Central memory CD8-positive, alpha-beta T cell (primary cell): ENCODE results near the gene ELFN1.

Experiments used
- ATAC-seq: fragments of 150-1000 bp; cut with Tn5 transposase; replicated peaks from 2 replicates; pipeline ENCODE4 v1.10.0; 2022; ENCODE audit warnings: mild to moderate bottlenecking, moderate FRiP score, moderate number of reproducible peaks; ENCODE audit not compliant: poor library complexity, severe bottlenecking; ENCODE audit errors: extremely low read depth
- DNase-seq, 2 donors: peaks; one replicate each; pipeline ENCODE4 v3.0.0; 2021; ENCODE audit warnings: low spot score in 2 of 2
- H3K27ac Mint-ChIP-seq: one replicate; pipeline ENCODE4 v1.8.0; 2022; ENCODE audit warnings: low read depth, mild to moderate bottlenecking, moderate library complexity, mixed read lengths
- H3K27me3 Mint-ChIP-seq: one replicate; pipeline ENCODE4 v1.8.0; 2022; ENCODE audit warnings: mixed read lengths
- H3K36me3 Mint-ChIP-seq: one replicate; pipeline ENCODE4 v1.8.0; 2022; ENCODE audit warnings: mild to moderate bottlenecking, moderate library complexity, mixed read lengths; ENCODE audit not compliant: insufficient read depth
- H3K4me1 Mint-ChIP-seq: one replicate; pipeline ENCODE4 v1.8.0; 2022; ENCODE audit warnings: mixed read lengths
- H3K4me3 Mint-ChIP-seq: one replicate; pipeline ENCODE4 v1.8.0; 2022; ENCODE audit warnings: mild to moderate bottlenecking, moderate library complexity, mixed read lengths
- H3K9me3 Mint-ChIP-seq: one replicate; pipeline ENCODE4 v1.8.0; 2022; ENCODE audit warnings: mixed read lengths

ELFN1 gene

DNA sequence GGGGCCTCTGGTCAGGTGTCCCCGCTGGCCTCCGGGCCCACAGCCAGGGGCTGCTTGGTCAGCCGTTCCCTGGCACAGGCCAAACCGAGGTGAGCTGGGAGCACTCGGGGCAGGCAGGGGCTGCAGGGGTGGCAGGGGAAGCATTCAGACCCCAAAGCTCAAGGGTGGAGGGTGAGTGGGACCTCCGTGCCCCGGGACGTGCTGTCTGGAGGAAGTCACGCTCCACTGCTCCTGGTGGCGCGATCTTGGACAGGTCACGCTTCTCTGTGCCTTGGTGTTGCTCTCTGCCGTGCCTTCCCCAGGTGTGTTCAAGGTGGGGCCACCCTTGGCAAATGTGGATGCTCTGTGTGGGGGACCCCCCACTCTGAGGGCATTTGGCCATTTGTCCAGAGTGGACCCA lies 24.6 kb upstream of the ELFN1 start:
- Mint-ChIP-seq H3K27me3 (peaks cover 34% of the 10 kb centered on the region), H3K36me3 (no peaks in the 10 kb centered on the region), H3K9me3 (no peaks in the 10 kb centered on the region), H3K4me3 (no peak overlapping the region), H3K4me1 (no peaks in the 10 kb centered on the region), H3K27ac (no peak overlapping the region)
- ATAC-seq: no peak
- DNase-seq: no peak

GRCh38 chr7:1646391-1646790 lies 23.7 kb upstream of the ELFN1 start:
- Mint-ChIP-seq H3K4me1 (no peaks in the 10 kb centered on the region), H3K4me3 (no peak overlapping the region), H3K27me3 (peaks cover 41% of the 10 kb centered on the region), H3K9me3 (no peaks in the 10 kb centered on the region), H3K36me3 (no peaks in the 10 kb centered on the region), H3K27ac (no peak overlapping the region)
- DNase-seq (no peak), ATAC-seq (no peak)

DNA sequence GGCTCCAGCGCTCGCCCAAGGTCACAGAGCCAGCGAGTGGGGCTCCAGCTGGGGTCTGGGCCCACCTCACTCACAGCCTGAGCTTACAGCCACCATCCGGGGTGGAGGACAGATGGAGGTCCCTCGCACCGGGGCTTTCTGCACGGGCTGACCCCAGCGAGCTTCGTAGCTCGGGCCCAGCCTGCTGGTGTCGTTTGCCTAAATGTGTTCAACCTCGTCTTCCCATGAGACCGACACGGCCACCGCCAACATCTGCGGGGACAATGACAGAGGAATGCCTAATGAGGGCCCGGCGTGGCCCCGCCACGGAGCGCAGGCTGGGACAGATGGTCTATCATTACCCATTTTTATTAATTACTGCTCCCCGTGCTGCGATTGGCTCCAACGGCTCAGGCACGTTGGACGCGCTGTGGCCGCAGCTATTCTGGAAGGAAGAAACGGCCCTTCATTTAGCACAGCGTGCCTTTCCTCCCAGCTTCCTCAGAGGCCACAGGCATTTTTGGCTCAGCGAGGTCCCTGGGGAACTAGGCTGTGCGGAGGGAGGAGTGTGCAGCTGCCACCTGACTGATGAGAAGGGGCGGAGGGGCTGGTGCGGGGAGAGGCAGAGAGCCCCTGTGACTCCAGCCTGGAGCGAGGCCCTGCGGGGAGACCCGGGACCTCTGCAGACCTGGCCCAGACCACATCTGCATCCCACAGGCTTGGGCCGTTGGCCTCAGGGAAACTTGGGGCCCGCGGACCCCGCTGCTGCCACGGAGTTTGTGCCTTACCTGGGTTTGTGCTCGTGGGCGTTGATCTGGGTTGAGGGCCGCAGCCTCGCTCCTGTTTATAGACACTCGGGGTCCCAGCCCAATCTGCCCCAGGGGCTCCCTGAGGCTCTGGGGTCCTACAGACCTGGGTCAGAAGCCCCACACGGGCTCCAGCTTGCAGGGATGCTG lies 22.9 kb upstream of the ELFN1 start:
- H3K4me1 Mint-ChIP-seq: no peaks in the 10 kb centered on the region
- H3K9me3 Mint-ChIP-seq: no peaks in the 10 kb centered on the region
- H3K4me3 Mint-ChIP-seq: no peak overlapping the region
- no peaks in the 10 kb centered on the region for H3K36me3 Mint-ChIP-seq
- ATAC-seq (no peak), DNase-seq (no peak)
- peaks cover 43% of the 10 kb centered on the region for H3K27me3 Mint-ChIP-seq
- H3K27ac Mint-ChIP-seq: no peak overlapping the region

GRCh38 chr7:1647961-1648672 lies 22.0 kb upstream of the ELFN1 start:
- no peaks in the 10 kb centered on the region for H3K9me3 Mint-ChIP-seq
- no peak for DNase-seq
- no peak overlapping the region for H3K4me3 Mint-ChIP-seq
- H3K4me1 Mint-ChIP-seq: no peaks in the 10 kb centered on the region
- H3K27ac Mint-ChIP-seq: no peak overlapping the region
- H3K27me3 Mint-ChIP-seq: peaks cover 38% of the 10 kb centered on the region
- no peaks in the 10 kb centered on the region for H3K36me3 Mint-ChIP-seq
- no peak for ATAC-seq

DNA sequence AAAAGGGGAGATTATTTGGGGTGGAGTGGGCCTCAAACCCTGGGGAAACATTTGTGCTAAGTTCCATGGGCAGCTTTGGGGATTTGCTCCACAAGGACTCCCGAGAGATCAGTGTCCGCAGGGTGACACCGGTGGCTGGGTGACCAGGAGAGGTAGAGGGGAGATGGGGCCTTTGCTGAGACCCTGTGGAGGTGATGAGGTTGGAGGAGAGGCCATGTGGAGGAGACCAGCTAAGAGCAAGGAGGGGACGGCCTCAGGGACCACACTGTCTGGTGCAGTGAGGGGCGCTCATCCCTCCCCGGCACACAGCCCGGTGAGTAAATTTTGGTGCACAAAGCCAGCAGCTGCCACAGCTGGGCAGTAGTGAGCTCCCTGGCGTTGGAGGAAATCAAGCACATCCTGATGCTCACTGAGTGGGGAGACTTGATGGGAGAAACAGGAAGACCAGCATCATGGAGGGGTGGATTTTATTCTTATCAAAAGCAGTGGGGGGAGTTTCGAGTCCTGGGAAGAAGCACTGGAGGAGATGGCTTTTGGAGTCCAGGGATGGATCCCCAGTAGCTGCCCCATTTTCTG lies 20.2 kb upstream of the ELFN1 start:
- no peaks in the 10 kb centered on the region for H3K9me3 Mint-ChIP-seq
- ATAC-seq: no peak
- H3K27me3 Mint-ChIP-seq: peaks cover 34% of the 10 kb centered on the region
- no peak overlapping the region for H3K4me3 Mint-ChIP-seq
- H3K4me1 Mint-ChIP-seq: no peaks in the 10 kb centered on the region
- H3K27ac Mint-ChIP-seq: no peak overlapping the region
- DNase-seq: no peak
- H3K36me3 Mint-ChIP-seq: no peaks in the 10 kb centered on the region

- Mint-ChIP-seq H3K36me3 (no peaks in the 10 kb centered on the region), H3K9me3 (no peaks in the 10 kb centered on the region), H3K4me3 (no peak overlapping the region), H3K4me1 (no peaks in the 10 kb centered on the region), H3K27me3 (peaks cover 34% of the 10 kb centered on the region), H3K27ac (no peak overlapping the region)
- no peak for DNase-seq
- ATAC-seq: no peak
Measured at GRCh38 chr7:1650363-1651030, 19.6 kb upstream of the ELFN1 start.

DNA sequence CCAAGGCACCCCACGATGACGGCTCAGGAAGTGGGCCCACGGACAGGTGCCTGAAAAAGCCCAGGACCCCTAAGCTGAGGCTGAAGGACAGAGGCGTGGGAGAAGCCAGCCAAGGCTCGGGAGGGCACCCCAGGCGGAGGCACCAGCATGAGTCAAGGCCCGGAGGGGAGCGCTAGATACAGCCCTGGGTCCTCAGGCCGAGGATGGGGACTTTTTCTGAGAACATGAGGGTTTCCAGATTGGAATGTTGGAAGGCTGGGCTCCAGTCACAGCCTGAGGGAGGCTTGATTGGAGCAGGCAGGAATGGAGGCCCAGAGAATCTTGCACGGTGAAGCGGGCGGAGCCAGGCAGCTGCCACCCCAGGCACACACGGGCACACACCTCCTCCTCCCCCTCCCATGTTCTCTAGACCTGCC lies 19.0 kb upstream of the ELFN1 start:
- no peak overlapping the region for H3K27ac Mint-ChIP-seq
- no peaks in the 10 kb centered on the region for H3K4me1 Mint-ChIP-seq
- no peak overlapping the region for H3K4me3 Mint-ChIP-seq
- DNase-seq (no peak), ATAC-seq (no peak)
- no peaks in the 10 kb centered on the region for H3K36me3 Mint-ChIP-seq
- no peaks in the 10 kb centered on the region for H3K9me3 Mint-ChIP-seq
- H3K27me3 Mint-ChIP-seq: peaks cover 37% of the 10 kb centered on the region

GRCh38 chr7:1651891-1652290 lies 18.2 kb upstream of the ELFN1 start:
- no peak for DNase-seq
- no peak overlapping the region for H3K4me3 Mint-ChIP-seq
- H3K27ac Mint-ChIP-seq: no peak overlapping the region
- H3K36me3 Mint-ChIP-seq: no peaks in the 10 kb centered on the region
- no peak for ATAC-seq
- no peaks in the 10 kb centered on the region for H3K4me1 Mint-ChIP-seq
- H3K27me3 Mint-ChIP-seq: peaks cover 46% of the 10 kb centered on the region
- no peaks in the 10 kb centered on the region for H3K9me3 Mint-ChIP-seq

DNA sequence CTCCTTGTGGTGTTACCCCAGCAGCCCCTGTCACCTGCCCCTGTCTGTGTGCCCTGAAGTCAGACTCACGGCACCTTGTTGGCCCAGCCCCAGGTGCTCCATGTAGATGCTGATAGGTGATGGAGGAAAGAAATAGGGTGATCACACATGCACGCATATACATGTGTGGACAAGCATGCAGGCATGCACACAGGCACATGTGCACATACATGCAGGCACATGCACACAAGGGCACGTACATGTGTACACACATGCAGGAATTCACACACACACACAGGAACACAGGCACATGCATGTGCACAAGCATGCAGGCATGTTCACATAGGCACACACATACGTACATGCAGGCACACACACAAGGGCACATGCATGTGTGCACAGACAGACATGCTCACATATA lies 16.6 kb upstream of the ELFN1 start:
- H3K9me3 Mint-ChIP-seq: no peaks in the 10 kb centered on the region
- DNase-seq (no peak), ATAC-seq (no peak)
- H3K4me1 Mint-ChIP-seq: no peaks in the 10 kb centered on the region
- H3K27ac Mint-ChIP-seq: no peak overlapping the region
- H3K27me3 Mint-ChIP-seq: peaks cover 56% of the 10 kb centered on the region
- H3K4me3 Mint-ChIP-seq: no peak overlapping the region
- H3K36me3 Mint-ChIP-seq: no peaks in the 10 kb centered on the region

GRCh38 chr7:1654111-1654510 lies 16.0 kb upstream of the ELFN1 start:
- Mint-ChIP-seq H3K27me3 (peaks cover 56% of the 10 kb centered on the region), H3K4me1 (no peaks in the 10 kb centered on the region), H3K9me3 (no peaks in the 10 kb centered on the region), H3K36me3 (no peaks in the 10 kb centered on the region), H3K4me3 (no peak overlapping the region), H3K27ac (no peak overlapping the region)
- ATAC-seq: no peak
- DNase-seq: no peak

DNA sequence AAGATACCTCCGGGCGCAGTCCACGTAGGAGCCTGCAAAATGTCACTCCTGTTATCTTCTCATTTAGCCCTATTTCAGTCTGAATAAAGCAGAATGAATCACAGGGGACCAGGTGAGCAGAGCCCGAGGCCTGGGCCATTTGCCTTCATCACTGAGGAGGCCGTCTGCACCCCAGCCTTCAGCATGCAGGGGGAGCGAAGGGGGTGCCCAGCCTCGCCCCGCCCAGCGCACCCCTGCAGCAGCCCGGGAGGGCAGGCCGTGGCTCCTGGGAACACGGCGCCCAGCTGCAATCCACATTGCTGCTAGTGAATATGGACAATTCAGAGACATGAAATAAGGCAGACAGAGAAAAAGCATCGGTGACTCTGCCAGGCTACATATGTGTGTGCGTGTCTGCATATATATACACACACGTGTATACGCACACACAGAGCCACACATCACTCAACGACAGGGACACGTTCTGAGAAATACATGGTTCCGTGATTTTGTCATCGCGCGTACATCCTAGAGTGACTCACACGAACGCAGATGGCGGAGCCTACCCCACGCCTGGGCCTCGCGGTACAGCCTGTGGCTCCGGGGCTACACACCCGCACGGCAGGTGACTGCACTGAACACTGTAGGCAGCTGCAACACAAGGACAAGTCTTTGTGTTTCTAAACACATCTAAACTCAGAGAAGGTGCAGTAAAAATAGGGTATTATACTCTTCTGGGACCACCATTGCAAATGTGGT lies 15.2 kb upstream of the ELFN1 start:
- Mint-ChIP-seq H3K4me3 (no peak overlapping the region), H3K9me3 (no peaks in the 10 kb centered on the region), H3K27ac (no peak overlapping the region), H3K4me1 (no peaks in the 10 kb centered on the region), H3K36me3 (no peaks in the 10 kb centered on the region), H3K27me3 (peaks cover 53% of the 10 kb centered on the region)
- DNase-seq (no peak), ATAC-seq (no peak)

DNA sequence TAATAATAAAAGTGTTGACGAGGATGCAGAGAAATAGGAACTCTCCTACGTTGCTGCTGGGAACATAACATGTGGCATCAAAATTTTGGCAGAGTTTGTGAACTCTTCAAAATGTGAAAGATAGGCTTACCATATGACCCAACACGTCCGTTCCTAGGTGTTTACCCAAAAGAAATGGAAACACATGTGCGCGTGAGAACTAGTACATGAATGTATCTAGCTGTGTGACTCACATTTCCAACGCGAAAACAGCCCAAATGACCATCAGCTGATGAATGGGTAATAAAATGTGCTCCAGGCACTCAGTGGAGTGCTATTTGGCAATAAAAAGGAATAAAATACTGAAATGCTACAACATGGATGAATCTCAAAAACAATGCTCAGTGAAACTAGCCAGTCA lies 10.4 kb upstream of the ELFN1 start:
- H3K27ac Mint-ChIP-seq: no peak overlapping the region
- peaks cover 79% of the 10 kb centered on the region for H3K27me3 Mint-ChIP-seq
- H3K9me3 Mint-ChIP-seq: no peaks in the 10 kb centered on the region
- no peak for ATAC-seq
- no peak overlapping the region for H3K4me3 Mint-ChIP-seq
- no peak for DNase-seq
- H3K4me1 Mint-ChIP-seq: peaks cover 6% of the 10 kb centered on the region
- peaks cover 1% of the 10 kb centered on the region for H3K36me3 Mint-ChIP-seq
